Ovary (tissue), 9 donors: ENCODE data around the gene PCNX1. TPM values are rescaled to one million over a fixed set of nuclear protein-coding genes. Genes with fewer than 3 reads are reported as not detected.
"Not testable (repeated sequence)": the region's sequence is repeated elsewhere in the genome, so short reads cannot be mapped to it uniquely, and the experiment has no call there.

Source experiments
- DNase-seq, 5 donors: peaks; one replicate each; pipeline ENCODE4 v3.0.0-alpha.2; 2019 to 2020
- H3K27ac ChIP-seq, 2 donors: fragments of 200-600 bp; one replicate each; pipeline versions ENCODE4 v1.5.1 to v1.8.0; 2019 to 2022
- H3K27me3 ChIP-seq: fragments of 200-600 bp; one replicate; pipeline ENCODE4 v1.8.0; 2022
- H3K36me3 ChIP-seq: fragments of 200-600 bp; sonication (generic); one replicate; pipeline ENCODE4 v1.5.1; 2019
- H3K4me1 ChIP-seq: one replicate; pipeline ENCODE4 v1.8.1; 2013; ENCODE audit warnings: mild to moderate bottlenecking, moderate library complexity; ENCODE audit not compliant: insufficient read depth
- H3K4me3 ChIP-seq: fragments of 200-600 bp; sonication (generic); one replicate; pipeline ENCODE4 v1.5.1; 2017
- H3K9me3 ChIP-seq, 2 donors: fragments of 200-600 bp in 1 of 2; sonication (generic) in 1 of 2; one replicate each; pipeline versions ENCODE4 v1.5.1 to v1.8.1; 2013 to 2019; ENCODE audit warnings: mild to moderate bottlenecking in 1 of 2, moderate library complexity in 1 of 2
- EP300 ChIP-seq: sonication (generic); formaldehyde crosslinking; IDR thresholded peaks from one replicate; pipeline ENCODE4 v1.6.1; 2017; ENCODE audit warnings: antibody characterized with exemption
- POLR2A ChIP-seq: fragments of 450-650 bp; IDR thresholded peaks from one replicate; pipeline ENCODE4 v1.6.1; 2017; ENCODE audit warnings: antibody characterized with exemption, mild to moderate bottlenecking, moderate library complexity
- WGBS, 3 donors: extraction: QIAGEN DNeasy Blood & Tissue Kit in 1 of 3; methylation state at CpG; one replicate each; pipeline versions ENCODE4 v1.1.5 to v1.1.7; 2013 to 2017; 5-methylcytosine and 5-hydroxymethylcytosine counted together
- intact Hi-C, 4 donors: fragments of 100-400 bp; cut with DNase I; formaldehyde crosslinking; loops; one replicate each; pipeline versions ENCODE4 v1.11.0 to v1.15.1; 2022 to 2023
- polyA plus RNA-seq, 2 donors: library from polyadenylated mRNA; stranded (reverse); fragments of 200-250 nt in 1 of 2; fragments of 350-450 nt in 1 of 2; fragmentation: Illumina TruSeq in 1 of 2; extraction: RNeasy Lipid Tissue Mini Kit (QIAGEN cat#74804) in 1 of 2; gene quantifications; one replicate each; pipeline ENCODE4 v1.2.3, GENCODE V29; 2013 to 2014
- total RNA-seq, 7 donors: library from RNA; depleted of rRNA in 2 of 7; stranded (reverse); fragments of >200 nt in 2 of 7; fragmentation: NEBNext Ultra II Directional in 3 of 7; extraction: Animal tissue kit (Norgen Biotek cat#: 25700) in 3 of 7; gene quantifications; one replicate each; pipeline versions ENCODE4 v1.1.0 to v1.2.4, GENCODE V29; 2016 to 2023
- TF ChIP-seq, protein P1 (sequence below), 3 donors: fragments of 450-650 bp in 2 of 3; fragments of 200-600 bp in 1 of 3; IDR thresholded peaks; one replicate each; pipeline versions ENCODE4 v1.5.1 to v1.8.0; 2016 to 2022; ENCODE audit warnings: antibody characterized with exemption in 3 of 3, mild to moderate bottlenecking in 1 of 3
- donor health status: DM: no; HTN: no; CAD: no; lungs with moderate emphysema.
- donor health status: DM: no; HTN: no; CAD: no.
- donor health status: Bipolar disorder and iron deficiency.
- donor health status: DM: yes; HTN: yes; CAD: no.
- donor health status: DM: no; HTN: no; CAD: no.
- donor health status: DM: yes; HTN: yes; CAD: no.

PCNX1 gene
- total and polyA plus RNA-seq, 9 donors, result 13.3 to 101 (median 69.5) TPM

DNA sequence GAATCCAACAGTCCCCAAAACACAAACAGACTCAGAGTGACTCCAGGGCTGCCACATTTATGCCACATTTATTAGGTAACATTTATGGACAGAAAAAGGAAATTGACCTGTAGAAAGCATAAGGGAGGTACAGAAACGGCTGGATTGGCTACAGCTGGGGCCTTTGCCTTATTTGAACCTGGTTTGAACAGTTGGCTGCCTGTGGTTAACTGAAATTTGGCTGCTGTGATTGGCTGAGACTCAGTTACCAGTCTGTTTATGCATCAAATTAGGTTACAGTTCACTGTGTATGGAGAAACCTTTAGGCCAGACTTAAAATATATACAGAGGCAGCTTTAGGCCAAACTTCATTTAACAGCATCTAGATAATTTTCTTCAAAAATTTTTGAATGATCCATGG lies 27.8 kb upstream of the PCNX1 start:
- H3K27ac ChIP-seq, result no peak overlapping the region
- TF ChIP-seq POLR2A (no peak), EP300 (no peak)
- TF ChIP-seq, protein P1, sequence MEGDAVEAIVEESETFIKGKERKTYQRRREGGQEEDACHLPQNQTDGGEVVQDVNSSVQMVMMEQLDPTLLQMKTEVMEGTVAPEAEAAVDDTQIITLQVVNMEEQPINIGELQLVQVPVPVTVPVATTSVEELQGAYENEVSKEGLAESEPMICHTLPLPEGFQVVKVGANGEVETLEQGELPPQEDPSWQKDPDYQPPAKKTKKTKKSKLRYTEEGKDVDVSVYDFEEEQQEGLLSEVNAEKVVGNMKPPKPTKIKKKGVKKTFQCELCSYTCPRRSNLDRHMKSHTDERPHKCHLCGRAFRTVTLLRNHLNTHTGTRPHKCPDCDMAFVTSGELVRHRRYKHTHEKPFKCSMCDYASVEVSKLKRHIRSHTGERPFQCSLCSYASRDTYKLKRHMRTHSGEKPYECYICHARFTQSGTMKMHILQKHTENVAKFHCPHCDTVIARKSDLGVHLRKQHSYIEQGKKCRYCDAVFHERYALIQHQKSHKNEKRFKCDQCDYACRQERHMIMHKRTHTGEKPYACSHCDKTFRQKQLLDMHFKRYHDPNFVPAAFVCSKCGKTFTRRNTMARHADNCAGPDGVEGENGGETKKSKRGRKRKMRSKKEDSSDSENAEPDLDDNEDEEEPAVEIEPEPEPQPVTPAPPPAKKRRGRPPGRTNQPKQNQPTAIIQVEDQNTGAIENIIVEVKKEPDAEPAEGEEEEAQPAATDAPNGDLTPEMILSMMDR (IDR thresholded peaks at IDR 0.05), result no peak
- no peaks in the 10 kb centered on the region for H3K27me3 ChIP-seq
- no peaks in the 10 kb centered on the region for H3K9me3 ChIP-seq
- no peaks in the 10 kb centered on the region for H3K36me3 ChIP-seq
- H3K4me3 ChIP-seq, result no peak overlapping the region
- 14 to 34% (median 18%) methylated on average over 1 of the region's 1 CpG for WGBS, 3 donors
- no peak for DNase-seq
- intact Hi-C loops, result no loop called here
- H3K4me1 ChIP-seq, result no peaks in the 10 kb centered on the region

DNA sequence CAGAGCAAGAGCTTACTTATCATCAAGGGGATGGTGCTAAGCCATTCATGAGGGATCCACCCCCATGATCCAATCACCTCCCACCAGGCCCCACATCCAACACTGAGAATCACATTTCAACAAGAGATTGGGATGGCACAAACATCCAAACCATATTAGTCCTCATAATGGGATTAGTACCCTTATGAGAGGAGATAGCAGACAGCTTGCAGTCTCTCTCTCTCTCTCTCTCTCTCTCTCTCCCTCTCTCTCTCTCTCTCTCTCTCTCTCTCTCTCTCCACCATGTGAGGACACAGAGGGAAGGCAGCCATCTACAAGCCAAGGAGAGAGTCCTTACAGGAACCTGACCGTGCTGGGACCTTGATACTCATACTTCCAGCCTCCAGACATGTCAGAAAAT lies 26.4 kb upstream of the PCNX1 start:
- intact Hi-C loops, H3K27ac ChIP-seq, H3K4me3 ChIP-seq, H3K36me3 ChIP-seq, H3K9me3 ChIP-seq, H3K27me3 ChIP-seq, DNase-seq, H3K4me1 ChIP-seq: not testable (repeated sequence)
- 69 to 94% (median 81%) methylated on average over 1 of the region's 1 CpG for WGBS, 3 donors

DNA sequence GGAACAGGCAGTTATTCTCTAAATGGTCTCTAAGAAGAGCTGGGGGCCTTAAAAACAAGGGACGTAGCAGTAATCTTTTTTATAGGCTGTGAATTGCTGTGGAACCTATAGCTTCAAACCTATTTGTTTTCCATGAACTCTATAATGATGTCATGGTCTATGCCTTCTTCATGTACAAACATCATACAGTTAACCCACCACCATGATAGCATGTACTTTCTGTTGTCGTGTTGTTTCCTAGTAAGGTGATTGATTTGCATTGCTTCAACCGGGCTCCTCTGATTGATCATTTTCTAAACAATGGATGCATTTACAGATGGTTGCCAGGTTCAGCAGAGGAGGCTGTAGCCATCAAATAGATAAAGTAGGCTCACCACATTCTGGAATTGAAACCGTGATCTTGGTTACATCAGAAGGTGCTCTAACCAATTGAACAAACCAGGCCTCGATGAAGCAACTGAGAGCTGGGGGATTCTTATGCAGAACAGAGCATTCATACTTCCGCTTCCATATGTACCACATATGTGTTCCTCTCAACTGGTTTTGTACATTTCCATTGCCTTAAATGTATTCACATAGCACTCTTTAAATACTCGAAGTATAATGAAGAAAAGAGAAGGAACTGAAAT lies 25.6 kb upstream of the PCNX1 start:
- H3K4me3 ChIP-seq, result no peak overlapping the region
- H3K9me3 ChIP-seq, result no peaks in the 10 kb centered on the region
- H3K27me3 ChIP-seq, result no peaks in the 10 kb centered on the region
- H3K4me1 ChIP-seq, result no peaks in the 10 kb centered on the region
- WGBS, 3 donors, result 90 to 95% (median 93%) methylated on average over 7 of the region's 7 CpGs
- no peak for DNase-seq
- TF ChIP-seq EP300, result no peak
- TF ChIP-seq, protein P1 (IDR thresholded peaks at IDR 0.05), result no peak
- TF ChIP-seq POLR2A, result no peak
- no peak overlapping the region for H3K27ac ChIP-seq
- no peaks in the 10 kb centered on the region for H3K36me3 ChIP-seq
- intact Hi-C loops, result no loop called here

DNA sequence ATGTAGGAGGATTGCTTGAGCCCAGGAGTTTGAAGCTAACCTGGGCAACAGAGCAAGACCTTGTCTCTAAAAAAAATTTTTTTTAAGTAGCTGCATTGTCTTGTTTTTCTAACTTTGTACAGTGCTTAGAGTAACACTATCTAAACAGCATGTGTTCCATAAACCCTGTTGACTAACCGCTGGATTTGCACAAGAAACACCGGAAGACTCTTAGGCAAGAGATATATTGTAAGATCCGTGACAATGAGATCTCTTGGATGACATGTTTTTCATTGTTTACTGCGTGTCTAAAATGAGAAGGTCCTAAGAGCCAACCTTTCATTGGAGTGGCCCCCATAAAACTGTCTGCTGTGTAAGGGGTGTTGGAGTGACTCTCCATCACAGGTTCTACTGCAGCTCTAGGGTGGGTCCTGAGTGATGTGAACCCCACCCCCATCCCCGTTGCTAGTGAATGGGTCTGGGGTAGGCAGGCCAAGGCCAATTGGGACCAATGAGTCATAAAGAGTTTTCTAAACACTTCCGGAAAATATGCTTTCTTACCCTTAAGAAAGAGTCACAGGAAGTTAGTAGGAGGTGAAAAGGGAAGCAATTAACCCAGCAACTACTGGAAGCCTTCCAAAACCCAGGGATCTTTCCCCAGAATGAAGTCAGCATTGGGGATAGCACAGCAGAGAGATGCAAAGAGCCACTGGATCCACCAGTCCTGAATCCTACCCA lies 24.3 kb upstream of the PCNX1 start:
- Histone ChIP-seq H3K9me3 (no peaks in the 10 kb centered on the region), H3K36me3 (no peaks in the 10 kb centered on the region), H3K4me1 (no peaks in the 10 kb centered on the region), H3K4me3 (no peak overlapping the region), H3K27ac (no peak overlapping the region), H3K27me3 (no peaks in the 10 kb centered on the region)
- no peak for DNase-seq
- no peak for TF ChIP-seq POLR2A
- TF ChIP-seq, protein P1 (IDR thresholded peaks at IDR 0.05), result no peak
- no peak for TF ChIP-seq EP300
- intact Hi-C loops, result no loop called here
- 52 to 67% (median 59%) methylated on average over 6 of the region's 6 CpGs for WGBS, 3 donors
